WTC11 (cell line): ENCODE results near the gene SLC51B.

ENCODE experiments used
- ATF2 ChIP-seq: sonication (generic); formaldehyde crosslinking; IDR thresholded peaks from 2 replicates; pipeline ENCODE4 v1.8.1; 2022; ENCODE audit warnings: low read depth, missing genetic modification reagents, borderline replicate concordance
- FOXP1 ChIP-seq: sonication (generic); formaldehyde crosslinking; IDR thresholded peaks from 2 replicates; pipeline ENCODE4 v1.8.0; 2022; ENCODE audit warnings: missing genetic modification reagents, mild to moderate bottlenecking, moderate library complexity, borderline replicate concordance
- NFYB ChIP-seq: sonication (generic); formaldehyde crosslinking; conservative IDR thresholded peaks from 2 replicates; pipeline ENCODE4 v1.8.0; 2022; ENCODE audit warnings: low read depth, missing genetic modification reagents
- PRRX2 ChIP-seq: fragments of 250-450 bp; sonication (Bioruptor Pico); IDR thresholded peaks from 2 replicates; pipeline ENCODE4 v1.8.0; 2021; ENCODE audit warnings: mild to moderate bottlenecking
- TEAD4 ChIP-seq: sonication (generic); formaldehyde crosslinking; IDR thresholded peaks from 2 replicates; pipeline ENCODE4 v1.8.0; 2022; ENCODE audit warnings: mild to moderate bottlenecking, missing genetic modification reagents
- TF ChIP-seq, protein P1 (sequence below): fragments of 200-600 bp; IDR thresholded peaks from 2 replicates; pipeline ENCODE4 v1.8.0; 2022; ENCODE audit warnings: antibody characterized with exemption
- TF ChIP-seq, protein P2 (sequence below): fragments of 250-450 bp; sonication (Bioruptor Pico); IDR thresholded peaks from 2 replicates; pipeline ENCODE4 v1.9.0; 2021; ENCODE audit warnings: mild to moderate bottlenecking
- TF ChIP-seq, protein P3 (sequence below): sonication (generic); formaldehyde crosslinking; IDR thresholded peaks from 2 replicates; pipeline ENCODE4 v1.8.0; 2022; ENCODE audit warnings: mild to moderate bottlenecking, missing genetic modification reagents
- TF ChIP-seq, protein P4 (sequence below): sonication (generic); formaldehyde crosslinking; IDR thresholded peaks from 2 replicates; pipeline ENCODE4 v1.8.0; 2023; ENCODE audit warnings: missing genetic modification reagents

- TF ChIP-seq, protein P1, sequence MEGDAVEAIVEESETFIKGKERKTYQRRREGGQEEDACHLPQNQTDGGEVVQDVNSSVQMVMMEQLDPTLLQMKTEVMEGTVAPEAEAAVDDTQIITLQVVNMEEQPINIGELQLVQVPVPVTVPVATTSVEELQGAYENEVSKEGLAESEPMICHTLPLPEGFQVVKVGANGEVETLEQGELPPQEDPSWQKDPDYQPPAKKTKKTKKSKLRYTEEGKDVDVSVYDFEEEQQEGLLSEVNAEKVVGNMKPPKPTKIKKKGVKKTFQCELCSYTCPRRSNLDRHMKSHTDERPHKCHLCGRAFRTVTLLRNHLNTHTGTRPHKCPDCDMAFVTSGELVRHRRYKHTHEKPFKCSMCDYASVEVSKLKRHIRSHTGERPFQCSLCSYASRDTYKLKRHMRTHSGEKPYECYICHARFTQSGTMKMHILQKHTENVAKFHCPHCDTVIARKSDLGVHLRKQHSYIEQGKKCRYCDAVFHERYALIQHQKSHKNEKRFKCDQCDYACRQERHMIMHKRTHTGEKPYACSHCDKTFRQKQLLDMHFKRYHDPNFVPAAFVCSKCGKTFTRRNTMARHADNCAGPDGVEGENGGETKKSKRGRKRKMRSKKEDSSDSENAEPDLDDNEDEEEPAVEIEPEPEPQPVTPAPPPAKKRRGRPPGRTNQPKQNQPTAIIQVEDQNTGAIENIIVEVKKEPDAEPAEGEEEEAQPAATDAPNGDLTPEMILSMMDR: no peak
- TF ChIP-seq FOXP1 (CRISPR knock-in tag) (no peak), TEAD4 (CRISPR knock-in tag) (no peak), NFYB (no peak), ATF2 (no peak), PRRX2 (CRISPR knock-in tag) (no peak)
- TF ChIP-seq, protein P2, sequence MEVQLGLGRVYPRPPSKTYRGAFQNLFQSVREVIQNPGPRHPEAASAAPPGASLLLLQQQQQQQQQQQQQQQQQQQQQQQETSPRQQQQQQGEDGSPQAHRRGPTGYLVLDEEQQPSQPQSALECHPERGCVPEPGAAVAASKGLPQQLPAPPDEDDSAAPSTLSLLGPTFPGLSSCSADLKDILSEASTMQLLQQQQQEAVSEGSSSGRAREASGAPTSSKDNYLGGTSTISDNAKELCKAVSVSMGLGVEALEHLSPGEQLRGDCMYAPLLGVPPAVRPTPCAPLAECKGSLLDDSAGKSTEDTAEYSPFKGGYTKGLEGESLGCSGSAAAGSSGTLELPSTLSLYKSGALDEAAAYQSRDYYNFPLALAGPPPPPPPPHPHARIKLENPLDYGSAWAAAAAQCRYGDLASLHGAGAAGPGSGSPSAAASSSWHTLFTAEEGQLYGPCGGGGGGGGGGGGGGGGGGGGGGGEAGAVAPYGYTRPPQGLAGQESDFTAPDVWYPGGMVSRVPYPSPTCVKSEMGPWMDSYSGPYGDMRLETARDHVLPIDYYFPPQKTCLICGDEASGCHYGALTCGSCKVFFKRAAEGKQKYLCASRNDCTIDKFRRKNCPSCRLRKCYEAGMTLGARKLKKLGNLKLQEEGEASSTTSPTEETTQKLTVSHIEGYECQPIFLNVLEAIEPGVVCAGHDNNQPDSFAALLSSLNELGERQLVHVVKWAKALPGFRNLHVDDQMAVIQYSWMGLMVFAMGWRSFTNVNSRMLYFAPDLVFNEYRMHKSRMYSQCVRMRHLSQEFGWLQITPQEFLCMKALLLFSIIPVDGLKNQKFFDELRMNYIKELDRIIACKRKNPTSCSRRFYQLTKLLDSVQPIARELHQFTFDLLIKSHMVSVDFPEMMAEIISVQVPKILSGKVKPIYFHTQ (CRISPR knock-in tag): no peak
- TF ChIP-seq, protein P3, sequence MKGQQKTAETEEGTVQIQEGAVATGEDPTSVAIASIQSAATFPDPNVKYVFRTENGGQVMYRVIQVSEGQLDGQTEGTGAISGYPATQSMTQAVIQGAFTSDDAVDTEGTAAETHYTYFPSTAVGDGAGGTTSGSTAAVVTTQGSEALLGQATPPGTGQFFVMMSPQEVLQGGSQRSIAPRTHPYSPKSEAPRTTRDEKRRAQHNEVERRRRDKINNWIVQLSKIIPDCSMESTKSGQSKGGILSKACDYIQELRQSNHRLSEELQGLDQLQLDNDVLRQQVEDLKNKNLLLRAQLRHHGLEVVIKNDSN (CRISPR knock-in tag): no peak
- TF ChIP-seq, protein P4, sequence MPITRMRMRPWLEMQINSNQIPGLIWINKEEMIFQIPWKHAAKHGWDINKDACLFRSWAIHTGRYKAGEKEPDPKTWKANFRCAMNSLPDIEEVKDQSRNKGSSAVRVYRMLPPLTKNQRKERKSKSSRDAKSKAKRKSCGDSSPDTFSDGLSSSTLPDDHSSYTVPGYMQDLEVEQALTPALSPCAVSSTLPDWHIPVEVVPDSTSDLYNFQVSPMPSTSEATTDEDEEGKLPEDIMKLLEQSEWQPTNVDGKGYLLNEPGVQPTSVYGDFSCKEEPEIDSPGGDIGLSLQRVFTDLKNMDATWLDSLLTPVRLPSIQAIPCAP: no peak
Observed at GRCh38 chr15:65077981-65078352, 32.8 kb downstream of the SLC51B start.
